ENCODE data around the gene SMURF1. TPM values are rescaled to one million over a fixed set of nuclear protein-coding genes. Genes with fewer than 3 reads are reported as not detected.

SMURF1 gene
- total RNA-seq, 2 donors from 2014 or later, result 15.4 to 25.1 TPM

DNA sequence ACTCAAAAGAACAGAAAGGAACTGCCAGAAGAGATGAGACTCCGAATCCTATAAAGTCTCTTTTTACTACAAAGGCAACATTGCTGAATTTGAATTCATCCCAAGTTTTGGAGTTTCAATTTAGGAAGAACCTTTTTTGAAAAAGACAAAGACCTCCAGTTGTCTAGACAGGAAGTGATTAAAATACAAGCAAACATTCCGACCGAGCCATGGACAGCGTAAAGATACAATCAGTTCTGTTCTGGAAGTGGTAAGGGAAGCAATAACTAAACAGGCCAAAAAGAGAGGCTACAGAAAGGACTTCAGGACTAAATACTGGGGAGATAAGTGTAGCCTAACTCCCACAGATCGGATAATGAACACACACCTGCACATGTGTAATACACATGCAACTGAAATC, 101.0 kb downstream of the SMURF1 start:
- no peaks in the 10 kb centered on the region for H3K27me3 ChIP-seq (replicated peaks; ENCODE audit: insufficient read depth)
- no peaks in the 10 kb centered on the region for H3K9me3 ChIP-seq
- H3K27ac ChIP-seq, result no peak overlapping the region
- H3K4me1 ChIP-seq (replicated peaks), result peaks cover 6% of the 10 kb centered on the region
- intact Hi-C loops (cut with DNase I), result no loop called here
- 12% methylated on average over 5 of the region's 5 CpGs for WGBS
- no peak overlapping the region for H3K4me3 ChIP-seq
- TF ChIP-seq POLR2A (IDR thresholded peaks at IDR 0.05) (no peak), POLR2AphosphoS5 (IDR thresholded peaks at IDR 0.05) (peak; percentile 70), CTCF (IDR thresholded peaks at IDR 0.05) (peak in 1 of 4 experiments; percentile 4)
- peaks cover 0 to 14% of the 10 kb centered on the region in 2 donors for H3K36me3 ChIP-seq
- DNase-seq (ENCODE audit: low spot score), result peak; percentile 37

DNA sequence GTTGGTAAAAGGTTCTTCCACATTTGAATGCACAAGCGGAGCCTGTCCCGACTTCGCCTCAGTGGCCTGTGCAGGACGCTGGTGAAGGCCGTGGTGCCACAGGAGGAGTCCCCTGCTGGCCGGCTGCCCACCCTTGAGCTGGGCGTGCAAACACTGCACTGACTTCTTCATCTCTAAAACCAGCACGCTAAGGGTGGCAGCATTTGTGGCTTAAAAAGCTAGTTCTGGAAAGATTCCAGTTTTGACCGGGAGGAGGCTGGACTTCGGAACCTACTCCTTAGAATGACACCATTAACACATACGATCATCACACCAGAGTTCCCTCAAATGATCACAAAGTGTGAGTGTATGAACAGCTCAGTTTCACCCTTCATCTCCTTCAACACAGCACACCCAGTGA, 102.4 kb downstream of the SMURF1 start:
- no peak overlapping the region for H3K4me3 ChIP-seq
- intact Hi-C loops (cut with DNase I), result loop anchor here (1.0 to 2.0 kb wide), 2 partner anchors 103 to 272 kb away; partner anchors contain the start of gene SMURF1
- no peaks in the 10 kb centered on the region for H3K9me3 ChIP-seq
- H3K4me1 ChIP-seq (replicated peaks), result peaks cover 6% of the 10 kb centered on the region
- no peak overlapping the region for H3K27ac ChIP-seq
- no peaks in the 10 kb centered on the region for H3K27me3 ChIP-seq (replicated peaks; ENCODE audit: insufficient read depth)
- no peak for DNase-seq (ENCODE audit: low spot score)
- 67% methylated on average over 11 of the region's 11 CpGs for WGBS
- TF ChIP-seq POLR2AphosphoS5 (IDR thresholded peaks at IDR 0.05) (no peak), CTCF (IDR thresholded peaks at IDR 0.05) (no peak), POLR2A (IDR thresholded peaks at IDR 0.05) (no peak)
- peaks cover 0 to 8% of the 10 kb centered on the region in 2 donors for H3K36me3 ChIP-seq

DNA sequence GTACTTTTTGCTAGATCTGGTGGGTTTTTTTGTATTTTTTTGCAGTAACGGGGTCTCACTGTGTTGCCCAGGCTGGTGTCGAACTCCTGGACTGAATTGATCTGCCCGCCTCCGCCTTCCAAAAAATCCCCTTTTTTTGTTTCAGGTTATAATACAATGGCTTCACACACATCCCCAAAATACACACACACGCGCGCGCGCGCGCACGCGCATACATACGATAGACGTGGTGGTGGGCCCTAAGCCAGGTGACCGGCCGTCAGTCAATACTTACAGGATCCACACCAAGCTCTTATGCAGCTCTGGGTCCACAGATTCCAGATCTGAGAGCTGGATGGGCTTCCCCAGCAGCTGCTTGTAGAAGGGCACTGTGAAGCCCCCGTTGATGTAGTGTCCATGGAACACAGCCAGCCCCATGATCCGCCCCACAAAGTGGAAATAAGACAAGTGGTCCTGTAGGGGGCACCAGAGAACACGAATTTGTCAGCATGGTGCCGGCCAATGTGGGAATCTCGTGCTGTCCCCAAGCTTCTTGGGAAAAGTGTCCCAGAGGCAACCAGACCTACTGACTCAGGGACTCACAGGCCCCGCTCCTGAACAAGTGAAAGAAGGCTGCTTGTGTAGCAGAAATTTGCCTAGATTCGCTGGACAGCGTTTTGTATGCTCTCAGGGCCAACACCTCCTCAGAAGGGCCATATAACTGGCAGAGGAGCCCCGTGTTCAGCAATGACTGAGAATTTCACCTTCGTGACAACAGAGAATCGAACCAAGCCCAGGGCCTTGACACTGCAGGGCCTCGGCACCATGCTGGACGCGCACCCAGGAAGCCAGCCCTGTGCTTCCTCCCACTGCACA, 103.6 kb downstream of the SMURF1 start:
- WGBS, result 74% methylated on average over 31 of the region's 31 CpGs
- H3K27ac ChIP-seq, result no peak overlapping the region
- peak; percentile 86 for DNase-seq (ENCODE audit: low spot score)

GRCh38 chr7:99039384-99039891, 104.5 kb downstream of the SMURF1 start:
- peaks cover 16% of the 10 kb centered on the region in 2 donors for H3K36me3 ChIP-seq
- WGBS, result 80% methylated on average over 8 of the region's 8 CpGs

More for the DNA sequence above, 103.6 kb downstream of the SMURF1 start:
- Histone ChIP-seq H3K27me3 (replicated peaks; ENCODE audit: insufficient read depth) (no peaks in the 10 kb centered on the region), H3K9me3 (no peaks in the 10 kb centered on the region), H3K4me1 (replicated peaks) (peaks cover 6% of the 10 kb centered on the region), H3K4me3 (no peak overlapping the region), H3K36me3 (peaks cover 7 to 11% of the 10 kb centered on the region in 2 donors)
- intact Hi-C loops (cut with DNase I), result loop anchor here (2.0 kb wide), 1 partner anchor 104 kb away; the partner anchor contains the start of gene SMURF1
- TF ChIP-seq CTCF (IDR thresholded peaks at IDR 0.05), result peak; percentile 60 to 87 (median 84)
- no peak for TF ChIP-seq POLR2A (IDR thresholded peaks at IDR 0.05)
- peak; percentile 67 for TF ChIP-seq POLR2AphosphoS5 (IDR thresholded peaks at IDR 0.05)

More at GRCh38 chr7:99039384-99039891, 104.5 kb downstream of the SMURF1 start:
- Histone ChIP-seq H3K9me3 (no peaks in the 10 kb centered on the region), H3K4me3 (no peak overlapping the region), H3K27me3 (replicated peaks; ENCODE audit: insufficient read depth) (no peaks in the 10 kb centered on the region), H3K4me1 (replicated peaks) (peaks cover 6% of the 10 kb centered on the region), H3K27ac (no peak overlapping the region)
- intact Hi-C loops (cut with DNase I), result no loop called here
- DNase-seq (ENCODE audit: low spot score), result no peak
- no peak for TF ChIP-seq CTCF (IDR thresholded peaks at IDR 0.05)
- TF ChIP-seq POLR2A (IDR thresholded peaks at IDR 0.05), result no peak
- TF ChIP-seq POLR2AphosphoS5 (IDR thresholded peaks at IDR 0.05), result no peak
